Measurements from ENCODE around the gene ILDR2.
"Not testable (repeated sequence)": the region's sequence is repeated elsewhere in the genome, so short reads cannot be mapped to it uniquely, and the experiment has no call there.

Gene ILDR2

GRCh38 chr1:166889776-166890175 lies 85.6 kb downstream of the ILDR2 start:
- DNase-seq (ENCODE audit: low read depth, low spot score), result no peak

DNA sequence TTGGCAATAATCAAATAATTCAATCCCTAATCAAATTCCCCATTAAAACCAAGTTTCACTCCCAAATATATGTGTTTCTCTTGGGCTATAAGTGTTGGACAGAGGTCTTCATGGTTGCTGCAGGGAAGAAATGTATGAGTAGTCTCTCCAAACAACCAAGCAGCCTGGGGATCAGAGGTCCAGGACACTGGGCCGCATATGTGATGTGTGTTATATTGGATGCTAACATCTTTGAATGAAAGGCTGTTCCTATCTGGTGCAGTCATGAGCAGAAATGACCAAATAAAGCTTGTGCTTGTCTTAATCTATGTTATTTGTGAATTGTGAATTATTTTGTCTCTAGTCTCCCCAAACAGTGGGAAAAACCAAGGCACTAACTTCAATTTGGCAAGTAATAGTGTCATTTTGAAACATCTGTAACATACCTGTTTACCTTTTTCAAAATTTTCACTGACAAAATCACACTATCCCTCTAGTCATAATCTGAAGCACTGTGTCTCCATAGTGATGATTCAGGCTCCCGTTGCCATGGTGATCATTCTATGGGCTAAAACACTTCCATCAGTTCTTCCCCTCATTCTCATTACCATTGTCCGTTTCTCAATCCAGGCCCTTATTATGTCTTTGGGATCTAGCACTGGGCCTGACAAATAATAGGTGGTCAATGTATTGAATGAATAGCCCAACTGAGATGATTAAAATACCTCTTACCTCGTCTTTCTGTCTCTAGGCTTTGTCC lies 86.8 kb downstream of the ILDR2 start:
- no peak for DNase-seq (ENCODE audit: low read depth, low spot score)

GRCh38 chr1:166884971-166885370 lies 90.4 kb downstream of the ILDR2 start:
- DNase-seq (ENCODE audit: low read depth, low spot score), result no peak

GRCh38 chr1:166884040-166884642 lies 91.2 kb downstream of the ILDR2 start:
- DNase-seq (ENCODE audit: low read depth, low spot score), result no peak

- no peak for DNase-seq (ENCODE audit: low read depth, low spot score)
Measured at GRCh38 chr1:166882893-166883292, 92.4 kb downstream of the ILDR2 start.

DNA sequence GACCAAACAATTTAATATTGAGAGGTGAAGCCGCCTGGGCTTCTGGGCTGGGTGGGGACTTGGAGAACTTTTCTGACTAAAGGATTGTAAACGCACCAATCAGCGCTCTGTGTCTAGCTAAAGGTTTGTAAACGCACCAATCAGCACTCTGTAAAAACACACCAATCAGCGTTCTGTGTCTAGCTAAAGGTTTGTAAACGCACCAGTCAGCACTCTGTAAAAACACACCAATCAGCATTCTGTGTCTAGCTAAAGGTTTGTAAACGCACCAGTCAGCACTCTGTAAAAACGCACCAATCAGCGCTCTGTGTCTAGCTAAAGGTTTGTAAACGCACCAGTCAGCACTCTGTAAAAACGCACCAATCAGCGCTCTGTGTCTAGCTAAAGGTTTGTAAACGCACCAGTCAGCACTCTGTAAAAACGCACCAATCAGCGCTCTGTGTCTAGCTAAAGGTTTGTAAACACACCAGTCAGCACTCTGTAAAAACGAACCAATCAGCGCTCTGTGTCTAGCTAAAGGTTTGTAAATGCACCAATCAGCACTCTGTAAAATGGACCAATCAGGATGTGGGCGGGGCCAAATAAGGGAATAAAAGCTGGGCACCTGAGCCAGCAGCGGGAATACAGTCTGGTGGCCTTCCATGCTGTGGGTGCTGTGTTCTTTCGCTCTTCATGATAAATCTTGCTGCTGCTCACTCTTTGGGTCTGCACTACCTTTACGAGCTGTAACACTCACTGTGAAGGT lies 97.0 kb downstream of the ILDR2 start:
- not testable (repeated sequence) for DNase-seq (ENCODE audit: low read depth, low spot score)

GRCh38 chr1:166876540-166876838 lies 98.9 kb downstream of the ILDR2 start:
- DNase-seq (ENCODE audit: low read depth, low spot score), result no peak

GRCh38 chr1:166875734-166876539 lies 99.4 kb downstream of the ILDR2 start, which contains the start of gene TADA1:
Gene TADA1, minus strand, starts transcription at chr1:166876264. Its CDS starts 31 bp downstream, at chr1:166876233.
- DNase-seq (ENCODE audit: low read depth, low spot score), result peak; percentile 89

GRCh38 chr1:166875302-166875733 lies 100.0 kb downstream of the ILDR2 start:
- no peak for DNase-seq (ENCODE audit: low read depth, low spot score)

- DNase-seq (ENCODE audit: low read depth, low spot score), result no peak
Measured at GRCh38 chr1:166874464-166874863, 100.9 kb downstream of the ILDR2 start.

DNA sequence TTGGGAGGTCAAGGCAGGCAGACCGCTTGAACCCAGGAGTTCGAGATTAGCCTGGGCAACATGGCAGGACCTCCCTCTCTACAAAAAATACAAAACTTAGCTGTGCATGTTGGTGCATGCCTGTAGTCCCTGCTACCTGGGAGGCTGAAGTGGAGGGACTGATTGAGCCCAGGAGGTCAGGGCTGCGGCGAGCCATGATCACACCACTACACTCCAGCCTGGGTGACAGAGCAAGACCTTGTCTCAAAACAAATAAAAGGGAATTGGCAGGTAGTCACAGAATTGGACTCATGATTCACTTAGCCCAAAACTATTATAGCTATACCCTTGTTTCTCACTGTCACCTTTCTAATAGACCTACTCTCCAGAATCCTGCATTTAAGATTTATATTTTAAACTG lies 104.8 kb downstream of the ILDR2 start:
- no peak for DNase-seq (ENCODE audit: low read depth, low spot score)

DNA sequence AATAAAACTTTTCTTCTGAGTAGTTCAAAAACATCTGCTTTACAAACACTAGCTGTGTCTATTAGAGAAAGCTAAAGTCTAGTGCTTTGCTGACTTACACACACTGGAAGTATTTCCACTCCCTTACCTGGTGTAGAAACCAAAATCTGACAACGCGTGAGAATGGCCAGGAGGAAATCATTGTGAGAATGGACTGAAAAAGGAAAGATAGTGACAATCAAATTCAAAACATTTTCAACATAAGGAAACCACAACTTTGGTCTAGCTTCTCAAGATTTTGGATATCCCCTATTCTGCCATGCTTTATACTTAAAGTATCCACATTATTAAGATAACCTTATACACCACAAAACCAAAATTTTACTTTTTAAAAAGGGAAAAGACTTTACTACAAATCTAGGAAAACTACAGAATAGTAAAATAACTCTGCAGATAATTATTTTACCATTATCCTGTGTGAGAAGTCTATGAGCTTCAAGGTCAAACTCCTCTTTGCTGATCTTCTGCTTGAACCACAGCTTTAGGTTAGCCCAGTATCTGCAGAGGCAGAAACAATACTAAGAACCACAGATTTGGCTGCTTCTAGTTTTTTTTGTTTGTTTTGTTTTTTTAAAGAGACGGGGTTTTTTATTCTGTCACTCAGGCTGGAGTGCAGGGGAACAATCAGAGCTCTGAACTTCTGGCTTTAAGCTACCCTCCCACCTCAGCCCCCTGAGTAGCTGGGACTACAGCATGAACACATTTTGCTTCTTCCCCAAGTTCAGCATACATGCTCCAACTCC lies 105.8 kb downstream of the ILDR2 start:
- DNase-seq (ENCODE audit: low read depth, low spot score), result no peak

DNA sequence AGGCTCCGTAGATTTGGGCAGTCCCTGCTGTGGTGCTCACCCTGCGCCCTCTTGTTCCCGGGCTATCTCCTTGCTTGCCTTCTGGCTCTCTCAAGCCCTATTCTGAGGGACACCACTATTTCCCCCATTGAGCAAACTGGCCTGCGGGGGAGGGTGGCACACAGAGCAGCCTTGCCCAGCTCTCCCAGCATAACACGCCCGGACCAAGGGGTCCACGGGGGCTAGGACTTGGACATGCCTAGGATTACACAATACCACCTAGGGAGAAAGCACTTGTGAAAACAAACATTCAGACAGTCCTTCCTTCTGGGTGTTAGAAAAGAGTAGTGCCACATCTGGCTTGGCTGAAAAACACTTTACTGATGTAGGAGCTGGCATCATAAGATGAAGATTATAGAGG lies 106.7 kb downstream of the ILDR2 start:
- DNase-seq (ENCODE audit: low read depth, low spot score), result peak; percentile 31

- no peak for DNase-seq (ENCODE audit: low read depth, low spot score)
Measured at GRCh38 chr1:166865926-166866325, 109.4 kb downstream of the ILDR2 start.

DNA sequence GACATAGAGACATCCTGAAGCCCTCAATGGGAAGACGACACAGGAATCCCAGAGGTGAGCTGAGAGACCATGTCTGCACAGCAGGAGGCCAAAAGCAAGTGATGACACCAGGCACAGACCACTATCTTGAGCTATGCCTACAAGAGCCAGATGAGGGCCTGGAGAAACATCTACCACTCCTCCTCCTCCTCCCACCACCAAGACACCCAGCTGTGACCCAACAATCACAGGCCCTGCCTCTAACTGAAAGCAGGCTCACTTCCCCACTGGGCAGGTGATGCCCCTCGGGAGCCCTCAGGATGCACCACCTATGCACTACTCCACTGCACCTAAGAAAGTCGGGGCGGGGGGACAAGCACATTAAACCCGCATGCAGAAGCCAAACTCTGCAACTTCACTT lies 115.7 kb downstream of the ILDR2 start:
- no peak for DNase-seq (ENCODE audit: low read depth, low spot score)

GRCh38 chr1:166858726-166859419 lies 116.5 kb downstream of the ILDR2 start:
- no peak for DNase-seq (ENCODE audit: low read depth, low spot score)

Measured in brain pericyte (primary cell).